H54 (cell line): ENCODE measurements around the gene DHRS3.
"Not testable (repeated sequence)": the region's sequence is repeated elsewhere in the genome, so short reads cannot be mapped to it uniquely, and the experiment has no call there.

Experiments used
- DNase-seq: peaks from one replicate; pipeline ENCODE4 v3.0.0; 2011; ENCODE audit warnings: low spot score, mixed read lengths; ENCODE audit not compliant: insufficient read length
- FAIRE-seq: peaks from 3 replicates; lab custom pipeline; 2011; peaks lifted over from hg19 to GRCh38; lab: Jason Lieb, UNC
- POLR2A ChIP-seq: IDR thresholded peaks from 2 replicates; pipeline ENCODE4 v1.6.1; 2011; ENCODE audit warnings: low read depth, mild to moderate bottlenecking, low read length

Gene DHRS3, protein sequence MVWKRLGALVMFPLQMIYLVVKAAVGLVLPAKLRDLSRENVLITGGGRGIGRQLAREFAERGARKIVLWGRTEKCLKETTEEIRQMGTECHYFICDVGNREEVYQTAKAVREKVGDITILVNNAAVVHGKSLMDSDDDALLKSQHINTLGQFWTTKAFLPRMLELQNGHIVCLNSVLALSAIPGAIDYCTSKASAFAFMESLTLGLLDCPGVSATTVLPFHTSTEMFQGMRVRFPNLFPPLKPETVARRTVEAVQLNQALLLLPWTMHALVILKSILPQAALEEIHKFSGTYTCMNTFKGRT

DNA sequence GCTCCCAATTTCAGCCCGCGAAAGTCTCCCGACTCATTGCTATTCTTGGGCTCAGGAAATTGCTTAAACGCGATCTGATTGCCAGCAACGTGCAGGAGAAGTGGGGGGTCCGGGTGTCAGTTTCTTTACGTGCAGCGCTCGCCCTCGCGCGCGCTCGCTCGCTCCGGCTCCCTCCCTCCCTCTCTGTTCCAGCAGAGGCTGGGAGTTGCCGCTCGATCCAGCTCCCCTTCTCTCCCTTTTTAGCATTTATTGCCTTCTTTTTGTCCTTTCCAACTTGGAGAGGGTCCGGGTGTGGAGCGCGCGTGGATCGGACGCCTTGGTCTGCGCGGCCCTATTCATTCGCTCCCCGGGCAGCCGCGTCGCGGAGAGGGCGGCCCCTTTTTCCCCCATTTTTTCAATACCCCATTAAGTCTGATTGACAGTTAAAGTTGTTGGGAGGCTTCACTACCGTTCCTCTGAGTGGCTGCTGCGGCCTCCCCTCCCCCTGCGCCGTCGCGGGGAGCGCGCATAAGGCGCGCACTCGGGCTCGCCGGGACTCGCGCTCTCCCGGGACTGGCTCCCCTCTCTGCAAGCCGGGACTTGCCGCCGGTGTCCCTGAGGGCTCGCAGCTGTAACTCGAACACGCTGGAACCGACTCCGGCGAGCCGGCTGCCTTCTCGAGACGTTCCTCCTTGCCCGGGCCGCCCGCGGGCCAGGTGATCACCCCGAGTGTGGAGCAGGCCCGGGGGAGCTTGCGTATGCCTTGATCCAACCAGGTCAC, at the start of gene DHRS3:
Gene DHRS3, minus strand, starts transcription at position 310 of the 760 bp plus-strand sequence. CDS start 862 bp downstream, outside the sequence.
- FAIRE-seq (no peak), DNase-seq (no peak)
- no peak for TF ChIP-seq POLR2A

DNA sequence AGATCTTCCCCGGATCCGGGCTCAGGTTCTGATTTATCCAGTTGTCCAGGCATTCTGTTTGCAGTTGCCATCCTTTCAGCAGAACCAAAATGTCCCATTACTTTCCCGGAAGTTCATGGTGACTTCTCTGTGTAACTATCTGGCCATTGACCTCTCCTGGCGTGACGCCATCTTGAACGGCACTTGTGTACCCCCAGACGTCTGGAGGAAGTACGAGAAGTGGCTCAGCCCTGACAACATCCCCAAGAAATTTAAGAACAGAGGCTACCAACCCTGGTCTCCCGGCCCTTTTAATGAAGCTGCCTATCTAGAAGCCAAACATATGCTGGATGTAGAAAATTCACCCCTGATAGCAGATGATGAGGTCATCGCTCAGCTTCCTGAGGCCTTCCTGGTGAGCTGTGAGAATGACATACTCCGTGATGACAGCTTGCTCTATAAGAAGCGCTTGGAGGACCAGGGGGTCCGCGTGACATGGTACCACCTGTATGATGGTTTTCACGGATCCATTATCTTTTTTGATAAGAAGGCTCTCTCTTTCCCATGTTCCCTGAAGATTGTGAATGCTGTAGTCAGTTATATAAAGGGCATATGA, 48.2 kb upstream of the DHRS3 start:
- no peak for TF ChIP-seq POLR2A
- FAIRE-seq (no peak), DNase-seq (no peak)

DNA sequence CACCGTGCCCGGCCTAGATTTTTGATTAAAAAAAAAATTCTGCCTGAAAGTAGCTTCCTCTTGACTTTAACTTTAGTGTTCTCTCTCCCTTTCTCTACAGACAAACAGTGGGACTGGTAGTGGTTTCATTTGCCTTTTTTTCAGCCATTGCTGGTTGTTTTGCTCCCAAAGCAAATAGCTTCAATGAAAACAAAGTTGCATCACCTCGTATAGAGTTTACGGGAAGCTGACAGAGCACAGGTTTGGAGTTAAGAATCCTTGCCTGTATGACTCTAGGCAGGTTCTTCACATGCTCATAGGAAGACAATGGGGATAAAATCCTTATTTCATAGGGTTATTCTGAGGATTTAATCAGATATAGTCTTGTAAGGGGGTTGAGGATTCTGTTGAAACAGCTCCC, 47.5 kb upstream of the DHRS3 start:
- FAIRE-seq (no peak), DNase-seq (no peak)
- TF ChIP-seq POLR2A: no peak

DNA sequence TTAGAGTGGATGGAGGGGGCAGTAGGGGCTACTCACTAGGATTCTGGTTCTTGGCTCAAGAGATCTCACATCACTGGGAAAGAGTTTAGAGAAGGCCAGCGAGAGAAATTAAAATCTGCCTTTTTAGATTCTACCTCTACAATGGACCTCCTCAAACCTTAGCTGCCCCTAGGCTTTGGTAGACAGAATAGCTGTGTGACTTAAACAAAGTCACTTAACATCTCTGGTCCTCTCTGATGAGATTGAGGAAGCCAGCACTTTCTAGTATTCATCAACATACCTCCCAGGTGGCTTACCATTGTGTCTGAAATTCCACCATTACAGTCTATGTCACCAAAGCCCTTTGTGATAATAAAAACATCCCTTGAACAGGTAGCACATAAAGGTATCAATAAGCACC, 44.5 kb upstream of the DHRS3 start:
- no peak for TF ChIP-seq POLR2A
- FAIRE-seq: no peak

DNA sequence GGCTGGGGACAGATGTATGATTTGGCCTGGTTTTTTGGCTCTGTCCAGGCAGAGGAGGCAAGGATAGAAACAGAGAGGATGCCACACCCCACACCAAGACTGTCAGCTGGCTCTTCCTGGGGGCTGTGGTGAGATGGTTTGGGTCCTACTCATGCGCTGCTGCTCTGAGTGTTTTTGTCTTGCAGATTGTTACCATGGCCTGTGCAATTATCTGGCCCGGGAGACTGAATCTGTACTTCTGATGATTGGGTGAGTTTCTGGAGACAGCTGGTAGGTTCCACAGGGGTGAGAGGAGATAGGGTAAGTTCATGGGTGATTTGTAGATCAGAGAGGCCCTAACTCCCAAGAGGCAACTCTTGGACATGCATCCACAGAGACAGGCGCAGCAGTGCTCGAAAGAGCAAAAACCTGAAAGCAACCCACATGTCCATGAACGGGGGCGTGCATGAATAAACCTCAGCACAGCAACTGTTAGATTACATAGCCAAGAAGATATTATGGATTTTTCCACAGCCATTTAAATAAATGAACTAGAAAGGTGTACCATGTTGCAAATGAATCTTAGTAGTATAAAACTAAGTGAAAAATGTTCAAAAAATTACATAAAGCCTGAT, 43.7 kb upstream of the DHRS3 start:
- DNase-seq (no peak), FAIRE-seq (no peak)
- TF ChIP-seq POLR2A: no peak

More for the DNA sequence above, 44.5 kb upstream of the DHRS3 start:
- no peak for DNase-seq

DNA sequence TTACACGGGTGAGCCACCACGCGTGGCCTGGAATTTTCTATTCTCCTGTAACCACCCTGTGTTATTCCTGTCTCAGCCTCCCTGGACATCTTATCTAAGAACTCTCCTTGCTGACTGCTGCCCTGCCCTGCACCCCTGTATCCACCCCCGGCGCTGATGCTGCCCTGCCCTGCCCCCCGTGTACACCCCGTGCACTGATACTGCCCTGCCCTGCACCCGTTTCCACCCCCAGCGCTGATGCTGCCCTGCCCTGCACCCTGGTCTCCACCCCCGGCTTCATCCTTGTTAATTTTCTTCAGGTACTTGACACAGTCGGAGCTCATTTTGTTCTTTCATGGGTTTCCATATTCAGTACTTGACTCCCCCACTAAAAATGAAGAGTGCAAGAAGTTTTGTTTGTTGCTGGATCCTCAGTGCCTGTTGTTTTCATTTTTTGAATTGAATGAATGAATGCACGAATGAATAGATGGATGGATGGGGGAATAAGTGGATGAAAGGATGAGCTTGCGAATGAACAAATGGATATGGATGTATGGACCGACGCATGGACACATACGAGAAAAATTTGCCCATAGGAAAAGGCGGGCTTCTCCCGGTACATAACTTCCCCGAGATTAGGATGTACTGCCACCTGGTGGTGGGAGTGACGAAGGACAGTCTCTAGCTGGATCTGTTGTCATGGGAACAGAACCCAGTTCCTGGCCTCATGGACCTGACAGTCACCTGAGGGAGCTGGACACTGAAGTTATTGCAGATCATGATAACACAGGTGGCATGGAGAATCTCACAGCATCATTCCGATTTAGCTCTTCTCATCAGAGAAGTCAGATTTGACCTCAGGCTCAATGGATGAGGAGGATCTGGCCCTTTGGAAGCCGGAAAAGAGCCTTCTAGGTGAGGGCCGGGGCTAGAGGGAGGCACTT, 40.8 kb upstream of the DHRS3 start:
- TF ChIP-seq POLR2A: no peak
- DNase-seq (peak; percentile 71), FAIRE-seq (peak; percentile 83)

DNA sequence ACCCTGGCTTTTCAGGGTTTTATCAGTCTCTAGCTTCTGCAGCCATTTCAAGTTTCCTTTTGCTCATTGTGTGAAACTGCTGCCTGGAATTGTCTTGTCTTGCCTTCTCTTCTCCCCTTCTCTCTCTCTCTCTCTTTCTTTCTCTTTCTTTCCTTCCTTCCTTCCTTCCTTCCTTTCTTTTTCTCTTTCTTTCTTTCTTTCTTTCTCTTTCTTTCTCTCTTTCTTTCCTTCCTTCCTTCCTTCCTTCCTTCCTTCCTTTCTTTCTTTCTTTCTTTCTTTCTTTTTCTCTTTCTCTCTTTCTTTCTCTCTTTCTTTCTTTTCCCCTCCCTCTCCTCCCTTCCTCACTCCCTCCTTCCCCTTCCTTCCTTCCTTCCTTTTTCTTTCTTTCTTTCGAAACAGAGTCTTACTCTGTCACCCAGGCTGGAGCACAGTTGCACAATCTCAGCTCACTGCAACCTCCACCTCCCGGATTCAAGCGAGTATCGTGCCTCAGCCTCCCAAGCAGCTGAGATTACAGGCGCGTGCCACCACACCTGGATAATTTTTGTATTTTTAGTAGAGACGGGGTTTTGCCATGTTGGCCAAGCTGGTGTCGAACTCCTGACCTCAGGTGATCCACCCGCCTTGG, 40.0 kb upstream of the DHRS3 start:
- not testable (repeated sequence) for DNase-seq, FAIRE-seq

DNA sequence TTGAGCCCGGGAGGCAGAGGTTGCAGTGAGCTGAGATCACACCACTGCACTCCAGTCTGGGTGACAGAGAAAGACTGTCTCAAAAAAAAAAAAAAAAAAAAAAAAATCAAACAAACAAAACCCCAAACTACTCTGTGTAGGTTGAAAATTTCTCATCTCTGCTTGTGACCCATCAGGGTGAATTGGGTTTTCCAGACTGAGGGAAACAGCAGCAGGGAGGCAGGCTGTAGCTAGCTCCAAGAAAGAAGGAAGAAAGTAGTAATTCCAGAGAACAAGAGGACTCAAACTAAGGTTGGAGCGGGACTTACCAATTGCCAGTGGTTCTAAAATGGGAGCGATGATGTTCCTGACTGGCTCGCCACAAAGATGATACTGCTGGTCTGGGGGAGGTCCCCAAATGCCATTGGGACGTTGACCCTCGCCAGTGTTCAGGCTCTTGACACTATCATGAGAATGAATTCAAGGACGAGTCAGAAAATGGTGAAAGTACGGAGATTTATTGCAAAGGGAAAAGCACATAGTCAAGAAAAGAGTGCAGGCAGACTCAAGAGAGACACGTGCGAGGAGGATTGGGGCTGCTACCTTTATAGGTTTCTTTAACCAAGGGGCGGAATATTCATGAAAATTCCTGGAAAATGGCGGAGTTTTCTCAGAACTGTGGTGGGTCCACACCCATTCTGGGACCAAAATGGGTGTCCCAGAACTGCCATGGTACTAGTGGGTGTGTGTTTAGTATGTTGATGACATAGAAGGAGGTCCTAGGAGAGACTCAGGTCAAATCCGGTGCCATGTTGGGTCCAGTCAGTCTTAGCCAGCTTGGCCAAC, 39.3 kb upstream of the DHRS3 start:
- DNase-seq (no peak), FAIRE-seq (no peak)
- no peak for TF ChIP-seq POLR2A

DNA sequence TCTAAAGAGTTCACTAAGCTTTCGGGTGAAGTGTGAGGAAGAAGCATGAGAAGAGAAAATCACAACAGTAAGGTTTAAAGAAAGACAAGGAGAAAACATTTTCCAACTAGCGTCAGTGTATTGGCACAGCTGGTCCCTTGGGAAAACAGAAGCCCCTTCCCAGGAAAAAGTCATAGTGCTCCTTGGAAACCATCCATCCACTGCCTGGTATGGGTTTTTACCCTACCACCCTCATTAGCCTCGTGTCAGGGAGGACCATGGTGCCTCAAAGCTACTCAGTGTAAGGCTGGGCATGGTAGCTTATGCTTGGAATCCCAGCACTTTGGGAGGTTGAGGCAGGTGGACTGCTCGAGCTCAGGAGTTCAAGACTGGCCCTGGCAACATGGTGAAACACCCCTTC, 38.6 kb upstream of the DHRS3 start:
- no peak for DNase-seq
- no peak for TF ChIP-seq POLR2A
- no peak for FAIRE-seq

DNA sequence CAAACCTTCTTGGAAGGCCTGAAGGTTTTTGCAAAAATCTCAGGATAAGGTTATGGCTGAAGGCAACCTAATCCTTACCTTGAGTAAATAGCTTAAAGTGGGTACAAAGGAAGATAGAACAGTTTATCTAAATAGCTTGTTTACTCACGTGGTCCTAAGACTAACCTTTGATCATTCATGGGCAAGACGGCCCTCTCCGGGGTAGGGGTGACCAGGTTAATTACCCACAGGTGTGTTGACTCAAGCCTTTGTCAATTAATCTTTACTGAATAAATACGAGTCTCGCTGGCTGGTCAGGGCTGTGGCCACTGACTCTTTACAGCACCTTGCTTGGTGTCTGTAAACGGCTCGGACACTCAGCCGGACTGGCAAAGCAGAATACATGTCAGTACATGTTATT, 36.6 kb upstream of the DHRS3 start:
- no peak for TF ChIP-seq POLR2A
- DNase-seq (no peak), FAIRE-seq (no peak)

DNA sequence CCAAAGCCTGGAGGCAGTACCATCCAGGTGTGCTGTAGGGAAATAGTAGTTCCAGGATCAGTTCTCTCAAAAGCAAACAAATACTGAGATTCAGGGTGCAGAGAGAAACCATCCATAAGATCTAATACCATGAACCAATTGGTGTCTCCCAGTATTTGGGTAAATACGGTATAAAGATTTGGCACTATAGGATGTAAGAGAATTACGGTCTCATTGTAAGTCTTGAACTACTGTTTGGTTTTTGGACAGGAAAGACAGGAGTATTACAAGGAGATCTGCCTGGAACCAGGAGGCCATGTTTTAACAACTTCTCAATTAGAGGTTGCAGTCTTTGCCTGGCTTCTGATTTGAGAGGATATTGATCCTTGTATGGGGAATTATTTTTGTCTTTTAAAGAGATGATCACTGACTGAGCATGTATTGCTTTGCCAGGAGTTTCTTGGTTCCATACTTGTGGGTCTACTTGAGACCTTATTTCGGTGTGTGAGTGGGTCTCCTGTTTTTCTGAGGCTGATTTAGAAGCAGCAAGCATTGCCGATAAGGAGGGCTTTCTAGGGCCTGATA, 36.1 kb upstream of the DHRS3 start:
- DNase-seq (no peak), FAIRE-seq (no peak)
- TF ChIP-seq POLR2A: no peak
